Adipose tissue (tissue), 3 donors: ENCODE data around the gene LZIC. TPM values are rescaled to one million over a fixed set of nuclear protein-coding genes. Genes with fewer than 3 reads are reported as not detected.

ENCODE experiments used
- H3K27ac ChIP-seq: one replicate; pipeline ENCODE4 v1.5.1; 2013; ENCODE audit warnings: low read depth, low read length
- WGBS, 3 donors: extraction: QIAGEN DNeasy Blood & Tissue Kit; methylation state at CpG; one replicate each; pipeline ENCODE4 v1.1.7; 2013; 5-methylcytosine and 5-hydroxymethylcytosine counted together
- polyA plus RNA-seq, 3 donors: library from polyadenylated mRNA; stranded (reverse); fragments of 200-250 nt; gene quantifications; one replicate each; pipeline ENCODE4 v1.2.3, GENCODE V29; 2013
- donor health status: healthy with polysubstance abuse.
- donor health status: Bipolar disorder and iron deficiency.
- donor health status: healthy.

The LZIC gene
- polyA plus RNA-seq, 3 donors: 9.3 to 31.8 (median 14.1) TPM

GRCh38 chr1:9891207-9891606 lies 52.0 kb downstream of the LZIC start:
- no peak overlapping the region for H3K27ac ChIP-seq

GRCh38 chr1:9890224-9890731 lies 52.9 kb downstream of the LZIC start:
- H3K27ac ChIP-seq: no peak overlapping the region
- 30 to 36% (median 35%) methylated on average over 6 of the region's 6 CpGs for WGBS, 3 donors

More at GRCh38 chr1:9891207-9891606, 52.0 kb downstream of the LZIC start:
- WGBS, 3 donors: 46 to 63% (median 48%) methylated on average over 5 of the region's 5 CpGs

- H3K27ac ChIP-seq: no peak overlapping the region
Measured at GRCh38 chr1:9889411-9889810, 53.8 kb downstream of the LZIC start.

GRCh38 chr1:9888886-9889285 lies 54.3 kb downstream of the LZIC start:
- no peak overlapping the region for H3K27ac ChIP-seq
- WGBS, 3 donors: 68 to 72% (median 68%) methylated on average over 9 of the region's 9 CpGs

More at GRCh38 chr1:9889411-9889810, 53.8 kb downstream of the LZIC start:
- 56 to 80% (median 71%) methylated on average over 8 of the region's 8 CpGs for WGBS, 3 donors

GRCh38 chr1:9887070-9887469 lies 56.1 kb downstream of the LZIC start:
- H3K27ac ChIP-seq: no peak overlapping the region
- 95% methylated on average over 4 of the region's 4 CpGs for WGBS, 3 donors

- H3K27ac ChIP-seq: no peak overlapping the region
- 80 to 89% (median 88%) methylated on average over 17 of the region's 17 CpGs for WGBS, 3 donors
Measured at GRCh38 chr1:9886092-9886742, 57.0 kb downstream of the LZIC start.

- H3K27ac ChIP-seq: no peak overlapping the region
- WGBS, 3 donors: 77 to 82% (median 77%) methylated on average over 8 of the region's 8 CpGs
Measured at GRCh38 chr1:9884805-9885204, 58.4 kb downstream of the LZIC start.

- WGBS, 3 donors: 74 to 86% (median 79%) methylated on average over 8 to 11 of the region's 11 CpGs
Measured at GRCh38 chr1:9883585-9884449, 59.4 kb downstream of the LZIC start.

GRCh38 chr1:9882945-9883303 lies 60.3 kb downstream of the LZIC start:
- no peak overlapping the region for H3K27ac ChIP-seq
- WGBS, 3 donors: 84 to 90% (median 90%) methylated on average over 11 to 12 of the region's 12 CpGs

More at GRCh38 chr1:9883585-9884449, 59.4 kb downstream of the LZIC start:
- H3K27ac ChIP-seq: no peak overlapping the region

GRCh38 chr1:9882296-9882944 lies 60.8 kb downstream of the LZIC start:
- WGBS, 3 donors: 66 to 88% (median 71%) methylated on average over 12 of the region's 12 CpGs
- no peak overlapping the region for H3K27ac ChIP-seq

GRCh38 chr1:9881838-9882249 lies 61.3 kb downstream of the LZIC start:
- WGBS, 3 donors: 67 to 90% (median 78%) methylated on average over 2 of the region's 2 CpGs
- H3K27ac ChIP-seq: no peak overlapping the region

Other genes starting within 250 kb of the LZIC start
- gene CLSTN1, start 119.4 kb downstream of the LZIC start, polyA plus RNA-seq: 10 to 100 TPM; 23.2 to 28.8 (median 28.8) TPM
- gene CTNNBIP1, start 33.1 kb downstream of the LZIC start, polyA plus RNA-seq: 10 to 100 TPM; 18.1 to 22.6 (median 18.6) TPM
- gene NMNAT1, start 84 bp upstream of the LZIC start, polyA plus RNA-seq: 1 to 10 TPM; 4.2 to 4.9 (median 4.9) TPM
- gene RBP7, start 53.8 kb upstream of the LZIC start, polyA plus RNA-seq: 100 to 1,000 TPM in 2 of 3 donors, 10 to 100 TPM in 1; 14.7 to 162 (median 139) TPM
- 10 to 100 TPM; 21.0 to 27.9 (median 27.3) TPM for gene UBE4B, start 89.6 kb upstream of the LZIC start, polyA plus RNA-seq